ENCODE data around the gene PCBP3. TPM values are rescaled to one million over a fixed set of nuclear protein-coding genes. Genes with fewer than 3 reads are reported as not detected.

Gene PCBP3
- total RNA-seq, 1 experiment from 2014 or later: 1.4 TPM

Other genes starting within 250 kb of the PCBP3 start
- 54.5 and 82.9 TPM in 2 replicates for gene COL18A1, start 238.6 kb upstream of the PCBP3 start, total RNA-seq (2022)
- gene SLC19A1, start 101.3 kb upstream of the PCBP3 start, total RNA-seq (2022): 21.4 and 25.5 TPM in 2 replicates